ENCODE measurements around the gene ANKRD44.
A peak's percentile ranks its signal among the peaks of the same experiment; 100 is the strongest.

The ANKRD44 gene

GRCh38 chr2:197107291-197108269 lies 203.0 kb downstream of the ANKRD44 start:
- DNase-seq (ENCODE audit: low spot score), result no peak

GRCh38 chr2:197103363-197103762 lies 207.2 kb downstream of the ANKRD44 start:
- no peak for DNase-seq (ENCODE audit: low spot score)

GRCh38 chr2:197102231-197102630 lies 208.3 kb downstream of the ANKRD44 start:
- DNase-seq (ENCODE audit: low spot score), result no peak

GRCh38 chr2:197101519-197101918 lies 209.1 kb downstream of the ANKRD44 start:
- DNase-seq (ENCODE audit: low spot score), result no peak

- no peak for DNase-seq (ENCODE audit: low spot score)
Measured at GRCh38 chr2:197097578-197098366, 212.8 kb downstream of the ANKRD44 start.

GRCh38 chr2:197096649-197097048 lies 213.9 kb downstream of the ANKRD44 start:
- DNase-seq (ENCODE audit: low spot score), result no peak

- no peak for DNase-seq (ENCODE audit: low spot score)
Measured at GRCh38 chr2:197092431-197092830, 218.1 kb downstream of the ANKRD44 start.

- DNase-seq (ENCODE audit: low spot score), result no peak
Measured at GRCh38 chr2:197090742-197091367, 219.7 kb downstream of the ANKRD44 start.

GRCh38 chr2:197089655-197090054 lies 220.9 kb downstream of the ANKRD44 start:
- DNase-seq (ENCODE audit: low spot score), result no peak

- DNase-seq (ENCODE audit: low spot score), result no peak
Measured at GRCh38 chr2:197088694-197089093, 221.9 kb downstream of the ANKRD44 start.

GRCh38 chr2:197086500-197086899 lies 224.1 kb downstream of the ANKRD44 start:
- peak; percentile 15 for DNase-seq (ENCODE audit: low spot score)

GRCh38 chr2:197085665-197086064 lies 224.9 kb downstream of the ANKRD44 start:
- DNase-seq (ENCODE audit: low spot score), result no peak

GRCh38 chr2:197081294-197081693 lies 229.3 kb downstream of the ANKRD44 start:
- no peak for DNase-seq (ENCODE audit: low spot score)

- no peak for DNase-seq (ENCODE audit: low spot score)
Measured at GRCh38 chr2:197080578-197081216, 229.9 kb downstream of the ANKRD44 start.

- DNase-seq (ENCODE audit: low spot score), result no peak
Measured at GRCh38 chr2:197079832-197080555, 230.6 kb downstream of the ANKRD44 start.

- no peak for DNase-seq (ENCODE audit: low spot score)
Measured at GRCh38 chr2:197079414-197079813, 231.2 kb downstream of the ANKRD44 start.

GRCh38 chr2:197078535-197078934 lies 232.0 kb downstream of the ANKRD44 start:
- no peak for DNase-seq (ENCODE audit: low spot score)

GRCh38 chr2:197077336-197077735 lies 233.2 kb downstream of the ANKRD44 start:
- DNase-seq (ENCODE audit: low spot score), result no peak

GRCh38 chr2:197076652-197077051 lies 233.9 kb downstream of the ANKRD44 start:
- DNase-seq (ENCODE audit: low spot score), result no peak

- DNase-seq (ENCODE audit: low spot score), result peak; percentile 31
Measured at GRCh38 chr2:197075754-197076337, 234.7 kb downstream of the ANKRD44 start.

- no peak for DNase-seq (ENCODE audit: low spot score)
Measured at GRCh38 chr2:197075281-197075680, 235.3 kb downstream of the ANKRD44 start.
